HEK293T (cell line): Measurements from ENCODE around the gene ZNF155.

Source experiments
- BHLHE40 ChIP-seq: fragments of 450-650 bp; IDR thresholded peaks from 2 replicates; pipeline ENCODE4 v1.6.1; 2016; ENCODE audit warnings: mild to moderate bottlenecking, moderate library complexity, borderline replicate concordance
- CTBP1 ChIP-seq: fragments of 450-650 bp; IDR thresholded peaks from 2 replicates; pipeline ENCODE4 v1.6.1; 2016; ENCODE audit warnings: borderline replicate concordance
- FOXA1 ChIP-seq: fragments of 450-650 bp; IDR thresholded peaks from 2 replicates; pipeline ENCODE4 v1.6.1; 2016; ENCODE audit warnings: mild to moderate bottlenecking
- FOXM1 ChIP-seq: fragments of 450-650 bp; IDR thresholded peaks from 2 replicates; pipeline ENCODE4 v1.6.1; 2017; ENCODE audit warnings: mild to moderate bottlenecking, borderline replicate concordance
- L3MBTL2 ChIP-seq: fragments of 450-650 bp; conservative IDR thresholded peaks from 2 replicates; pipeline ENCODE4 v1.6.1; 2016; ENCODE audit warnings: mild to moderate bottlenecking
- LEF1 ChIP-seq: fragments of 450-650 bp; IDR thresholded peaks from 2 replicates; pipeline ENCODE4 v1.6.1; 2017; ENCODE audit warnings: mild to moderate bottlenecking, borderline replicate concordance
- NFRKB ChIP-seq: fragments of 450-650 bp; IDR thresholded peaks from 2 replicates; pipeline ENCODE4 v1.6.1; 2016; ENCODE audit warnings: mild to moderate bottlenecking, moderate library complexity
- SP1 ChIP-seq: fragments of 450-650 bp; IDR thresholded peaks from 2 replicates; pipeline ENCODE4 v1.6.1; 2017
- SUZ12 ChIP-seq: fragments of 450-650 bp; IDR thresholded peaks from 2 replicates; pipeline ENCODE4 v1.6.1; 2016; ENCODE audit warnings: mild to moderate bottlenecking
- TARDBP ChIP-seq: fragments of 450-650 bp; IDR thresholded peaks from 2 replicates; pipeline ENCODE4 v1.6.1; 2016
- ZNF384 ChIP-seq: fragments of 450-650 bp; IDR thresholded peaks from 2 replicates; pipeline ENCODE4 v1.6.1; 2016

DNA sequence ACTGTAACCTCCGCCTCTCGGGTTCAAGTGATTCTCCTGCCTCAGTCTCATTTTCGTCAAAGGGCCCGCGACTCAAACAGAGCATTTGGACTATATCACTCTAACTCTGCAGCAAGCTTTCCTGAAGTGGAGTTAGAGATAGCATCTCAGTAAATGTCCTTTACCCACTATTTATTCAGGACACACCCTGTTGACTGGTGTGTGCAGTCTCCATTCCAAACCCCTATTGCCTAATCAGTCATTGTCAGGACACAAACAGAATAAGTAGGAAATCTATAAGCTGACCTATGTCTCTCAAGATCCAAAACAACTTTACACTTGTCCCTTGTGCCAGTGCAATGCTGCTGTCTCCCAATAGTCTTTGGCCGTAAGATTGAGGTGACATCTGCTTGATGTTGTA lies 42.6 kb downstream of the ZNF155 start:
- TF ChIP-seq SP1 (no peak), FOXA1 (no peak), BHLHE40 (no peak), FOXM1 (no peak), NFRKB (no peak), ZNF384 (no peak), L3MBTL2 (no peak), SUZ12 (no peak), CTBP1 (no peak), TARDBP (no peak), LEF1 (no peak)
